B cell (primary cell): ENCODE results near the gene HOXD1. TPM values are rescaled to one million over a fixed set of nuclear protein-coding genes. Genes with fewer than 3 reads are reported as not detected.

Source experiments
- ATAC-seq: fragments of 200-7000 bp; cut with Tn5 transposase; one replicate; pipeline ENCODE4 v1.10.0; 2021; ENCODE audit warnings: low read depth, mild to moderate bottlenecking, moderate number of reproducible peaks, moderate library complexity
- CTCF ChIA-PET: fragments of 350-600 bp; sonication (Branson Sonifier 250); formaldehyde crosslinking; loops from one replicate; lab custom pipeline; 2021; ENCODE audit warnings: antibody characterized with exemption, inconsistent platforms; lab: Charles Lee
- POLR2A ChIA-PET: fragments of 350-600 bp; sonication (Branson Sonifier 250); formaldehyde crosslinking; loops from one replicate; lab custom pipeline; 2021; ENCODE audit warnings: antibody characterized with exemption; lab: Charles Lee
- DNase-seq: peaks from one replicate; pipeline ENCODE4 v3.0.0; 2013
- H2AFZ ChIP-seq: 2 replicates; pipeline ENCODE4 v1.6.1; 2012; ENCODE audit warnings: mild to moderate bottlenecking, low read depth, low read length; ENCODE audit not compliant: insufficient read depth, poor library complexity, severe bottlenecking
- H3K27ac ChIP-seq, 2 donors: 1 replicate in 1 of 2; 2 replicates in 1 of 2; pipeline ENCODE4 v1.5.1; 2012 to 2013; ENCODE audit warnings: low read length in 2 of 2, mild to moderate bottlenecking in 2 of 2, moderate library complexity in 1 of 2
- H3K27me3 ChIP-seq, 4 experiments: fragments of 200-600 bp in 1 of 4; sonication (generic) in 1 of 4; replicated peaks in 1 of 4; 1 replicate in 2 of 4; 2 replicates in 2 of 4; pipeline versions ENCODE4 v1.6.1 to v1.7.0; 2013 to 2016; ENCODE audit warnings: low read length in 3 of 4, mild to moderate bottlenecking in 2 of 4, mixed read lengths in 1 of 4, moderate library complexity in 1 of 4; ENCODE audit not compliant: insufficient read depth in 4 of 4, control insufficient read depth in 3 of 4; ENCODE audit errors: control extremely low read depth in 1 of 4
- H3K36me3 ChIP-seq, 2 experiments: replicated peaks in 1 of 2; 1 replicate in 1 of 2; 2 replicates in 1 of 2; pipeline versions ENCODE4 v1.6.1 to v1.7.1; 2013; ENCODE audit warnings: low read length in 1 of 2; ENCODE audit not compliant: insufficient read depth in 2 of 2, control insufficient read depth in 1 of 2; ENCODE audit errors: control extremely low read depth in 1 of 2, extremely low read depth in 1 of 2
- H3K4me1 ChIP-seq, 2 donors: fragments of 200-600 bp in 1 of 2; sonication (generic) in 1 of 2; 1 replicate in 1 of 2; 2 replicates in 1 of 2; pipeline versions ENCODE4 v1.5.1 to v1.6.1; 2013 to 2017; ENCODE audit warnings: low read length in 2 of 2; ENCODE audit not compliant: control insufficient read depth in 2 of 2, insufficient read depth in 2 of 2
- H3K4me2 ChIP-seq: replicated peaks from 2 replicates; pipeline ENCODE3; 2012; ENCODE audit warnings: mild to moderate bottlenecking, low read depth, low read length; ENCODE audit not compliant: poor library complexity, severe bottlenecking
- H3K4me3 ChIP-seq, 5 experiments: fragments of 200-600 bp in 1 of 5; sonication (generic) in 1 of 5; 1 replicate in 3 of 5; 2 replicates in 2 of 5; pipeline versions ENCODE4 v1.5.1 to v1.7.0; 2011 to 2016; ENCODE audit warnings: low read length in 4 of 5, mild to moderate bottlenecking in 4 of 5, low read depth in 2 of 5, control low read depth in 1 of 5, moderate library complexity in 1 of 5; ENCODE audit not compliant: insufficient read depth in 1 of 5; ENCODE audit errors: control extremely low read depth in 1 of 5, extremely low read depth in 1 of 5
- H3K79me2 ChIP-seq: fragments of 200-600 bp; sonication (generic); one replicate; pipeline ENCODE4 v1.6.0; 2016; ENCODE audit warnings: low read length; ENCODE audit not compliant: control insufficient read depth, insufficient read depth
- H3K9ac ChIP-seq: fragments of 200-600 bp; sonication (generic); 2 replicates; pipeline ENCODE4 v1.6.1; 2017; ENCODE audit warnings: mild to moderate bottlenecking, low read length, moderate library complexity
- H3K9me3 ChIP-seq, 3 donors: one replicate each; pipeline versions ENCODE4 v1.6.1 to v1.7.1; 2013; ENCODE audit warnings: low read length in 2 of 3; ENCODE audit not compliant: control insufficient read depth in 2 of 3, insufficient read depth in 1 of 3; ENCODE audit errors: control extremely low read depth in 1 of 3
- H4K20me1 ChIP-seq: 2 replicates; pipeline ENCODE4 v1.6.0; 2012; ENCODE audit warnings: mild to moderate bottlenecking, low read length; ENCODE audit not compliant: insufficient read depth, control insufficient read depth, poor library complexity, severe bottlenecking
- H3K27ac Mint-ChIP-seq: one replicate; pipeline ENCODE4 v1.8.0; 2021; ENCODE audit warnings: mixed read lengths
- H3K27me3 Mint-ChIP-seq: one replicate; pipeline ENCODE4 v1.8.0; 2021; ENCODE audit warnings: mixed read lengths
- H3K4me1 Mint-ChIP-seq: one replicate; pipeline ENCODE4 v1.8.0; 2021; ENCODE audit warnings: mixed read lengths
- H3K4me3 Mint-ChIP-seq: one replicate; pipeline ENCODE4 v1.8.0; 2021; ENCODE audit warnings: mixed read lengths
- H3K9me3 Mint-ChIP-seq: one replicate; pipeline ENCODE4 v1.8.0; 2022; ENCODE audit warnings: mixed read lengths; ENCODE audit not compliant: insufficient read depth
- EZH2 ChIP-seq: IDR thresholded peaks from 2 replicates; pipeline ENCODE4 v1.6.1; 2012; ENCODE audit warnings: borderline replicate concordance, low read depth, mild to moderate bottlenecking, moderate library complexity, low read length; ENCODE audit not compliant: insufficient read depth, poor library complexity, severe bottlenecking
- WGBS: methylation state at CpG from one replicate; pipeline ENCODE4 v1.1.5; 2013; ENCODE audit warnings: missing lambda C conversion rate; ENCODE audit not compliant: insufficient coverage; 5-methylcytosine and 5-hydroxymethylcytosine counted together
- intact Hi-C: fragments of 100-400 bp; cut with micrococcal nuclease; formaldehyde crosslinking; loops from one replicate; pipeline ENCODE4 v1.10.0; 2022
- polyA plus RNA-seq: library from polyadenylated mRNA; depleted of rRNA; stranded (reverse); fragments of >200 nt; gene quantifications from 2 replicates; pipeline ENCODE4 v1.2.3, GENCODE V29; 2012
- total RNA-seq, 2 donors: library from RNA; stranded (reverse); fragments of 120-200 nt in 1 of 2; gene quantifications; 1 replicate in 1 of 2; 2 replicates in 1 of 2; pipeline versions ENCODE4 v1.2.3 to v1.2.4, GENCODE V29; 2013 to 2022
- TF ChIP-seq, protein P1 (sequence below): fragments of 200-600 bp; IDR thresholded peaks from one replicate; pipeline ENCODE4 v1.8.0; 2022; ENCODE audit warnings: antibody characterized with exemption, mild to moderate bottlenecking

The HOXD1 gene
- total and polyA plus RNA-seq, 2 donors (not counting 1 experiment from before 2014, with no cell fraction given), result not detected

DNA sequence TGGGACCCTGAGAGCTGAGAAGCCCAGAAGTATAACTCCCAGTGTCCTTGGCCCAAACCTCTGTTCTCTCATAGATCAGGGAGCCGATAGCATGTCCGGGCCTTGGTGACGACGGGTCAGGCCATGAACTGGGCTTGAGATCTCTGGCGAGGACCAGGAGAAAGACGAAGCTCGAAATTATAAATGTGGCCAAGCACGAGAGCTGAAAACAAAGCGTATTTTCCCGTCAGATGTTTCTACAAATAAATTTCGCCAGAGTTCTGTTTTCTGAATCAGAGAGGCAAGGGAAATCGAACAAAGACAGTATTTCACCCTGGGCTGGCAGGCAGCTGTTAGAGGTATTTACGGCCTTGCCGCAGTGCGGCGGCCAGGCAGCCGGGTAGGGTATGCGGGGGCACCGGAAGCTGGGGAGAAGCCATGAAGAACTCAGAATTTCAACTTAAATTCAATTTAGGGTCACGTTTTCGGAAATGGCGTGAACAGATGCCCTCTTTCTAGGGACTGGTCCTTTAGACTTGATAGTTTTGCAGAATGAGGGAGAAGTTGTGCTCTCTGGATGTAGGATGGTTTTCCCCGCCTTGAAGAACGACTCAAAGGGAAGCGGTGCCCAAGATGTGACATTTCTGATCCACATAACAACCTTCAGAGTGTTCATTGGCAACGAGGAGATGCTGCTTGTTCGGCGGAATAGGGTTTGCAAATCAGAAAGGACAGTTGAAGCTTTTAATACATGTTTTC, 49.4 kb upstream of the HOXD1 start:
- 12% methylated on average over 24 of the region's 28 CpGs for whole genome bisulfite sequencing
- H4K20me1 ChIP-seq, result no peaks in the 10 kb centered on the region

More for the DNA sequence above, 49.4 kb upstream of the HOXD1 start:
- Histone ChIP-seq H3K27ac (no peak overlapping the region), H3K9ac (no peak overlapping the region), H3K79me2 (no peaks in the 10 kb centered on the region), H2AFZ (no peak overlapping the region), H3K36me3 (no peaks in the 10 kb centered on the region), H3K4me3 (no peak overlapping the region), H3K4me2 (no peak overlapping the region), H3K27me3 (peaks cover 0 to 91% (median 73%) of the 10 kb centered on the region in 4 experiments), H3K9me3 (peaks cover 0 to 33% (median 6%) of the 10 kb centered on the region in 3 donors), H3K4me1 (peaks cover 19 to 40% of the 10 kb centered on the region in 2 donors)
- DNase-seq (peak; percentile 41), ATAC-seq (no peak)
- ChIA-PET POLR2A (no interaction called here), CTCF (interaction anchor here (0.7 to 3.8 kb wide), 7 partner anchors 8 to 1546 kb away, joined by 3 to 26 read pairs (median 13); no protein-coding TSS in a partner anchor)
- peaks cover 82% of the 10 kb centered on the region for H3K27me3 Mint-ChIP-seq
- H3K4me1 Mint-ChIP-seq, result peaks cover 27% of the 10 kb centered on the region
- H3K27ac Mint-ChIP-seq, result no peak overlapping the region
- intact Hi-C loops, result no loop called here
- no peaks in the 10 kb centered on the region for H3K9me3 Mint-ChIP-seq
- no peak overlapping the region for H3K4me3 Mint-ChIP-seq
- TF ChIP-seq EZH2, result no peak
- TF ChIP-seq, protein P1, sequence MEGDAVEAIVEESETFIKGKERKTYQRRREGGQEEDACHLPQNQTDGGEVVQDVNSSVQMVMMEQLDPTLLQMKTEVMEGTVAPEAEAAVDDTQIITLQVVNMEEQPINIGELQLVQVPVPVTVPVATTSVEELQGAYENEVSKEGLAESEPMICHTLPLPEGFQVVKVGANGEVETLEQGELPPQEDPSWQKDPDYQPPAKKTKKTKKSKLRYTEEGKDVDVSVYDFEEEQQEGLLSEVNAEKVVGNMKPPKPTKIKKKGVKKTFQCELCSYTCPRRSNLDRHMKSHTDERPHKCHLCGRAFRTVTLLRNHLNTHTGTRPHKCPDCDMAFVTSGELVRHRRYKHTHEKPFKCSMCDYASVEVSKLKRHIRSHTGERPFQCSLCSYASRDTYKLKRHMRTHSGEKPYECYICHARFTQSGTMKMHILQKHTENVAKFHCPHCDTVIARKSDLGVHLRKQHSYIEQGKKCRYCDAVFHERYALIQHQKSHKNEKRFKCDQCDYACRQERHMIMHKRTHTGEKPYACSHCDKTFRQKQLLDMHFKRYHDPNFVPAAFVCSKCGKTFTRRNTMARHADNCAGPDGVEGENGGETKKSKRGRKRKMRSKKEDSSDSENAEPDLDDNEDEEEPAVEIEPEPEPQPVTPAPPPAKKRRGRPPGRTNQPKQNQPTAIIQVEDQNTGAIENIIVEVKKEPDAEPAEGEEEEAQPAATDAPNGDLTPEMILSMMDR, result no peak
